GM12873 (cell line): ENCODE measurements around the gene STK33.

Experiments used
- TF ChIP-seq, protein P1 (sequence below): IDR thresholded peaks from 2 replicates; pipeline ENCODE4 v1.5.1; 2012; ENCODE audit warnings: low read depth, mild to moderate bottlenecking, moderate library complexity, low read length, control low read depth; ENCODE audit not compliant: insufficient read depth; ENCODE audit errors: missing control alignments

The STK33 gene

DNA sequence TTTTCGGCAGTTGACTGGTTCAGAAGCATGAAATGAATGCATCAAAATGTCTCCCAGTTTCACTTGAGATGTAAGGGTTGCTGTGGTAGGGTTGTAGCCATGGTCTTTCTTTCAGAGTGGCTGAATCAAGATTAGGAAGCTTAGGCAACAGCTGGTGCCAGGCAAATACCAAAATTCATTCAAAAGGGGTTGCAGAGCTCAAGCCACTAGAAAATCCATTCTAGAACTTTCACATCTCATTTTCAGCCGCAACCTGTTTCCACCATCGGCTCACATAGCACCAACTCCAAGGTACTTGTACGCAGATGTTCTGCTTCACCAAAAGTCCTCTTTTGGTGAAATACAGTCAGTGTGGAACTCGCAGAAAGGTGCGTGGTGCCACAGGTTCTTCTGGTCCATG, 40.5 kb upstream of the STK33 start:
- TF ChIP-seq, protein P1, sequence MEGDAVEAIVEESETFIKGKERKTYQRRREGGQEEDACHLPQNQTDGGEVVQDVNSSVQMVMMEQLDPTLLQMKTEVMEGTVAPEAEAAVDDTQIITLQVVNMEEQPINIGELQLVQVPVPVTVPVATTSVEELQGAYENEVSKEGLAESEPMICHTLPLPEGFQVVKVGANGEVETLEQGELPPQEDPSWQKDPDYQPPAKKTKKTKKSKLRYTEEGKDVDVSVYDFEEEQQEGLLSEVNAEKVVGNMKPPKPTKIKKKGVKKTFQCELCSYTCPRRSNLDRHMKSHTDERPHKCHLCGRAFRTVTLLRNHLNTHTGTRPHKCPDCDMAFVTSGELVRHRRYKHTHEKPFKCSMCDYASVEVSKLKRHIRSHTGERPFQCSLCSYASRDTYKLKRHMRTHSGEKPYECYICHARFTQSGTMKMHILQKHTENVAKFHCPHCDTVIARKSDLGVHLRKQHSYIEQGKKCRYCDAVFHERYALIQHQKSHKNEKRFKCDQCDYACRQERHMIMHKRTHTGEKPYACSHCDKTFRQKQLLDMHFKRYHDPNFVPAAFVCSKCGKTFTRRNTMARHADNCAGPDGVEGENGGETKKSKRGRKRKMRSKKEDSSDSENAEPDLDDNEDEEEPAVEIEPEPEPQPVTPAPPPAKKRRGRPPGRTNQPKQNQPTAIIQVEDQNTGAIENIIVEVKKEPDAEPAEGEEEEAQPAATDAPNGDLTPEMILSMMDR, result no peak

DNA sequence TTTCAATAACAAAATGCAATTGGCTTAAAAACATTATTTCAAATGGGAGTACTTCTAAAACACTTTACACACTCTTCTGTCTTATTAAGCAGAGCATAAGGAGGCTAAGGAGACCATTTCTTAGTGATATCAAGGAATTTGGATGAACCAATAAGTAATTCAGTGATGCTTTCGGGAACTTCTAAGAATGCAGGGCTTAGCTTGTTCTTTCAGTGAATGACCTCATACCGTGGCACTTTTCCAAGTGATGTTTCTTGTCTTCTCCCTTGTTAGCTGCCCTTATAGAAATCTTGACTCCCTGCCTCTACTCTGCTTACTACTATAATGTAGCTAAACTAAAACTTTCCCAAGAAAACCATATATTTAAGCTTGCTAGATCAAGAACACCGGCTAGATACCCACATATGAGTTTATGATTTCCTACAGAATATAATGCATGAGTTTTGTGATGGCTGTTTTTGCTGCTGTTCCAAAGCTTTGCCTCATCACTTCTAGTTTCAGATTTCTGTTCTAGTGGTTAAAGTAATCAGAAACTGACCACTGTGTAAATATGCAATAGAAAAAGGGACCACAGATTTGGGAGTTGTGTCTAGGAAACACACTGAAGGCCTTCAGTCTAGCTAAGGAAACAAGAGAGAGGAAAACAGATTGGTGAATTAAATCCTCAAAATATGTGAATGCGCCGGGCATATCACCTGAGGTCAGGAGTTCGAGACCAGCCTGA, 37.5 kb upstream of the STK33 start:
- TF ChIP-seq, protein P1, result no peak

DNA sequence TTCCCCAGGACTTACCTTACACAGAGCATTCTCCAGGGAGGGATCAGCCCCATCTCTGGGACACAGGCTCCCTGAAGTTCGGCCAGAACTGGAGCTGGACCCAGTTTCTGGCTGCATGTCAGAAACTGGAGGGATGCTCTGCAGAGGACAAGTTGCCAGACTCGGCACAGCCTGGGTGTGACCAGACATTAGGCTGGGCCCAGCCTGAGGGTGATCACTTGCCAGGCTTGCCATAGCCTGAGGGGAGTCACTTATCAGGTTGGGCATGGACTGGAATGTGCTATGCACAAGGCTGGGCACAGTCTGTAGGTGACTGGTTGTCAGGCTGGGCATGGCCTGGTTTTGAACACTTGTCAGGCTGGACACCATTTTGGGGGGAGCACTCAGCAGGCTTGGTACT, 30.7 kb upstream of the STK33 start:
- TF ChIP-seq, protein P1, result no peak

DNA sequence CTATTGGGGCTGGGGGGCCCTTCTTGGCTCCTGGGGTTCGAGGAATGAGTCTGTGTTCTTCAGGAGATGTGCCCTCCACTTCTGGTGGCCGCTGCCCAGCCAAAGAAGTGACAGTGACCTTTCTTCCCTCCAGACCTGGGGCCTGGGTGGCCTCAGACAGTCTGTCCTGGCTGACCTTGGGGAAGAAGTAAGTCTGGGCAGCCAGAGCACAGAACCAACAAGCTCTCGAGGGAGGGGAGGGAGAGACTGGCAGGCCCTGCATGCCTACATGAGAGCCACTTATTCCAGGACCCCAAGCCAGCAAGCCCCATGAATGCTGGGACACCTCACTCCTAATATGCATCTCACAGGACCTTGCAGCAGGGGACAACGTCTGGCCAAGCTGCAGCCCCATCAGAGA, 27.1 kb upstream of the STK33 start:
- TF ChIP-seq, protein P1, result no peak

DNA sequence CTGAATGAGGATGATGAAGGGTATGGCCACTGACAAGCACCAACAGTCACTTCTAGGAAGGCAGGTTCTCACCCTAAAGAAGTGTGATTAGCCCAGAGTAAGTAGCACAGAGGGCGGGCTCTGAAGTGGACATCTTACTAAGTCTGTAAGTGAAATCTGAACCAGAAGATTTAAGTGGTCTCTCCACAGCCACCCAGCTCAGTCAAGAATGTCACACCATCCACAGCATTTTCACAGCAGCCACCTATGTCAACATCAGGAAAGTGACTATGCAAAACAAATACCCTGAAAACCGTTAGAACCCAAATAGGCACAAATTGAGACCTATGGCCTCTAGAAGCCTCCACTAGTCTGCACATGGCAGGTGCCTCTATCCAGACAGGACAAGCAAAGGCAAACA, 23.0 kb upstream of the STK33 start:
- TF ChIP-seq, protein P1, result no peak

DNA sequence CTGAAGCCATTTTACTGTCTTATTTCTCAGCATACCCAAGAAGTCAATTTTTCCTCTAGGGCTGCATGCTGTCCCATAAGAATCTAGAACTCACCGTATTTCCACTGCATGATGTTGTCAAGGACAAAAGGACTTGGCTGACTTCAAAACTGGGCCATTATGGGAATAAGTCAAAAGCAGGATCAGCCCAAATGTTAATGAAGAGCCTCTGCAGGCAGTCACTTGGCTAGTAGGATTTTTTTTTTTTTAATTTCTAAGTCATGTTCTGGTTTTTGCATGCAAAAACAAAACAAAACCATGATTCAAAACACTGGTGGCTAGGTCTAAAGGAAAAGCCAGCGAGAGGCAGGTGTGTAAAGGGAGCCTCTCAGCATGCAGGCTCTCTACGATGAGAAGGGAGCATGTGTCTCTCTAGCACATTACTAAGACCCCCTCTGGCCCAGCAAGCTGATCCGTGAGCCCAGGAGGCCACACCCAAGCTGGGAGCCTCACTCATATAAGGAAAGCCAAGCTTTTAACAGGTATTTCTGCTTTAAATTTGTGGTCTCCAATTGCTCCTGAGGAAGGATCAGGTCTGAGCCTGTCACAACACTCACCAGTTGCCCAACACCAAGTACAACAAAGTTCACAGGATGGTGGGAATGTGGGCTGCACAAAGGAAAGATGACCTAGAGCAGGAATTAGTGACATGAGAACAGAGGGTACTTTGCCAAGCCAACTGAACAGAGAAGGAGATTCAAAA, 21.4 kb upstream of the STK33 start:
- TF ChIP-seq, protein P1, result no peak

DNA sequence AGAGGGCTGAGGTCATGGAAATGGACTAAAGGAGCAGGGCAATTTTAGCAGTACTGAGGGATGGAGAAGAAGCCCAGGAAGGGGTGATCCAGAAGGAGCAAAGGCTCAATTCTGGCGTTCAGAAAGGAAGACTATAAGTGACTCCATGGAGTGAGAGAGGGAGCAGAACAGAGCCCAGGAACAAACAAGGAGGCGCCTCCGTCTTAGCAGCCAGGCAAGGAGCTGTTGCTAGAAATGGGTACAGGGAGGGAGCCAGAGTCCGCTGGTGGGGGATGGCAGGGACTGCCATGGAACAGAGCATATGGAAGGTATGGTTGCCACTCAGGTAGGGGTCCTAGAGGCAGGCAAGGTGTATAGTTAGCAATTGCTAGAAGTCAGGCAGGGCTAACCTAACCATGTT, 20.5 kb upstream of the STK33 start:
- TF ChIP-seq, protein P1, result no peak
